Measurements from ENCODE around the gene PPP1R37. TPM values are rescaled to one million over a fixed set of nuclear protein-coding genes. Genes with fewer than 3 reads are reported as not detected.

PPP1R37 gene
- total and polyA plus RNA-seq, 2 of the 13 experiments (the other 11 are each of a cell fraction or from before 2014, with no cell fraction given), result 9.0 to 14.3 TPM

GRCh38 chr19:45154064-45154827 is 61.3 kb downstream of the PPP1R37 start (continued):
- TF ChIP-seq PRDM10 (CRISPR knock-in tag; IDR thresholded peaks at IDR 0.05; ENCODE audit: low read depth), result peak; percentile 35; the same call in 1 of the 2 replicates
- TF ChIP-seq HMGXB4 (CRISPR knock-in tag; IDR thresholded peaks at IDR 0.05; ENCODE audit: borderline replicate concordance in 1 of 2, low read depth in 1 of 2), result 0 out of 4 replicates have a peak, but pooled peaks of 1 of the 2 experiments have one; percentile 29
- TF ChIP-seq, protein P1, sequence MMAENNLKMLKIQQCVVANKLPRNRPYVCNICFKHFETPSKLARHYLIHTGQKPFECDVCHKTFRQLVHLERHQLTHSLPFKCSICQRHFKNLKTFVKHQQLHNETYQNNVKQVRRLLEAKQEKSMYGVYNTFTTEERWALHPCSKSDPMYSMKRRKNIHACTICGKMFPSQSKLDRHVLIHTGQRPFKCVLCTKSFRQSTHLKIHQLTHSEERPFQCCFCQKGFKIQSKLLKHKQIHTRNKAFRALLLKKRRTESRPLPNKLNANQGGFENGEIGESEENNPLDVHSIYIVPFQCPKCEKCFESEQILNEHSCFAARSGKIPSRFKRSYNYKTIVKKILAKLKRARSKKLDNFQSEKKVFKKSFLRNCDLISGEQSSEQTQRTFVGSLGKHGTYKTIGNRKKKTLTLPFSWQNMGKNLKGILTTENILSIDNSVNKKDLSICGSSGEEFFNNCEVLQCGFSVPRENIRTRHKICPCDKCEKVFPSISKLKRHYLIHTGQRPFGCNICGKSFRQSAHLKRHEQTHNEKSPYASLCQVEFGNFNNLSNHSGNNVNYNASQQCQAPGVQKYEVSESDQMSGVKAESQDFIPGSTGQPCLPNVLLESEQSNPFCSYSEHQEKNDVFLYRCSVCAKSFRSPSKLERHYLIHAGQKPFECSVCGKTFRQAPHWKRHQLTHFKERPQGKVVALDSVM (CRISPR knock-in tag; IDR thresholded peaks at IDR 0.05), result peak; percentile 93
- TF ChIP-seq ZNF724P (CRISPR knock-in tag; IDR thresholded peaks at IDR 0.05; ENCODE audit: borderline replicate concordance), result no peak
- TF ChIP-seq LCORL (IDR thresholded peaks at IDR 0.05), result peak; percentile 64; the same call in 1 of the 2 replicates
- TF ChIP-seq LCORL (CRISPR knock-in tag; IDR thresholded peaks at IDR 0.05), result peak; percentile 89
- TF ChIP-seq RBM39 (IDR thresholded peaks at IDR 0.05; ENCODE audit: low read depth, low read length, poor library complexity, severe bottlenecking), result no peak
- TF ChIP-seq, protein P2, sequence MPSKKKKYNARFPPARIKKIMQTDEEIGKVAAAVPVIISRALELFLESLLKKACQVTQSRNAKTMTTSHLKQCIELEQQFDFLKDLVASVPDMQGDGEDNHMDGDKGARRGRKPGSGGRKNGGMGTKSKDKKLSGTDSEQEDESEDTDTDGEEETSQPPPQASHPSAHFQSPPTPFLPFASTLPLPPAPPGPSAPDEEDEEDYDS (CRISPR knock-in tag; IDR thresholded peaks at IDR 0.05), result peak; percentile 93
- no peak for TF ChIP-seq ZNF333 (CRISPR knock-in tag; IDR thresholded peaks at IDR 0.05; ENCODE audit: borderline replicate concordance)
- 0 out of 2 replicates have a peak, but pooled peaks have one; percentile 6 for TF ChIP-seq HDAC2 (CRISPR knock-in tag; IDR thresholded peaks at IDR 0.05)
- peak; percentile 34 for TF ChIP-seq PHF5A (CRISPR knock-in tag; IDR thresholded peaks at IDR 0.05; ENCODE audit: low read depth, unreplicated experiment)
- TF ChIP-seq, protein P3, sequence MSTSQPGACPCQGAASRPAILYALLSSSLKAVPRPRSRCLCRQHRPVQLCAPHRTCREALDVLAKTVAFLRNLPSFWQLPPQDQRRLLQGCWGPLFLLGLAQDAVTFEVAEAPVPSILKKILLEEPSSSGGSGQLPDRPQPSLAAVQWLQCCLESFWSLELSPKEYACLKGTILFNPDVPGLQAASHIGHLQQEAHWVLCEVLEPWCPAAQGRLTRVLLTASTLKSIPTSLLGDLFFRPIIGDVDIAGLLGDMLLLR (CRISPR knock-in tag; IDR thresholded peaks at IDR 0.05), result no peak; the same call in 1 of the 2 replicates
- peak; percentile 38 to 54; a peak in 1 of 4 replicates for TF ChIP-seq POLR2A (IDR thresholded peaks at IDR 0.05; ENCODE audit: insufficient read depth in 1 of 2, low read depth in 2 of 2, low read length in 2 of 2)
- TF ChIP-seq TGIF2 (CRISPR knock-in tag; IDR thresholded peaks at IDR 0.05), result no peak
- TF ChIP-seq MTF2 (CRISPR knock-in tag; IDR thresholded peaks at IDR 0.05; ENCODE audit: borderline replicate concordance), result no peak
- TF ChIP-seq ZNF670 (CRISPR knock-in tag; IDR thresholded peaks at IDR 0.05; ENCODE audit: borderline replicate concordance), result peak; percentile 9; the same call in 1 of the 2 replicates
- 0 out of 2 replicates have a peak, but pooled peaks have one; percentile 37 for TF ChIP-seq ZSCAN31 (CRISPR knock-in tag; IDR thresholded peaks at IDR 0.05; ENCODE audit: low read depth)
- peak; percentile 82 for TF ChIP-seq ARNTL (CRISPR knock-in tag; IDR thresholded peaks at IDR 0.05)
- TF ChIP-seq ATF3 (CRISPR knock-in tag; IDR thresholded peaks at IDR 0.05), result peak; percentile 89

All from HepG2 (cell line).